ENCODE results near the gene PLXNA4.

- TF ChIP-seq EZH2phosphoT487 (IDR thresholded peaks at IDR 0.05; ENCODE audit: insufficient read depth, low read depth) = no peak
- TF ChIP-seq EZH2 (IDR thresholded peaks at IDR 0.05; ENCODE audit: insufficient read depth, poor library complexity, severe bottlenecking) = no peak
Measured at GRCh38 chr7:132347858-132348257, 228.4 kb downstream of the PLXNA4 start.

Data from GM23248 (cell line).